HCT116 (cell line): ENCODE measurements around the gene MATCAP1. TPM values are rescaled to one million over a fixed set of nuclear protein-coding genes. Genes with fewer than 3 reads are reported as not detected.

Source experiments
- ATAC-seq: fragments of 200-7000 bp; cut with Tn5 transposase; 2 replicates; pipeline ENCODE4 v1.9.1; 2020; ENCODE audit warnings: mild to moderate bottlenecking, moderate library complexity
- Bru-seq: library from RNA; stranded (reverse); fragments of 400-500 nt; gene quantifications from one replicate; lab custom pipeline; 2021; lab: Mats Ljungman, UMichigan
- BruChase-seq, 2 experiments: library from RNA; stranded (reverse); fragments of 400-500 nt; gene quantifications; one replicate each; lab custom pipeline; 2021; lab: Mats Ljungman, UMichigan
- BruUV-seq: library from RNA; stranded (reverse); fragments of 400-500 nt; replicated peaks from 2 replicates; lab custom pipeline; 2021; lab: Mats Ljungman, UMichigan
- CTCF ChIA-PET: fragments of 300-600 bp; sonication (Branson Sonifier 250); formaldehyde crosslinking; loops from one replicate; lab custom pipeline; 2021; ENCODE audit warnings: antibody characterized with exemption; lab: Charles Lee
- POLR2A ChIA-PET: fragments of 300-600, 350-600 bp; sonication (Branson Sonifier 250); formaldehyde crosslinking; loops from one replicate; lab custom pipeline; 2021; ENCODE audit warnings: antibody characterized with exemption; lab: Charles Lee
- RAD21 ChIA-PET, 2 experiments: fragments of 300-600 bp; sonication (Branson Sonifier 250); formaldehyde crosslinking; loops; one replicate each; lab custom pipeline; 2023; ENCODE audit warnings: low total read pairs in 2 of 2; ENCODE audit not compliant: uncharacterized antibody in 2 of 2, unreplicated experiment in 2 of 2, low non-redundant PET in 1 of 2; lab: Charles Lee
- DNase-seq: peaks from one replicate; pipeline ENCODE4 v3.0.0-alpha.2; 2010; ENCODE audit warnings: low read depth, low spot score
- H2AFZ ChIP-seq: fragments of 200-600 bp; shearing (Covaris generic), sonication (generic); 2 replicates; pipeline ENCODE4 v1.6.1; 2017; ENCODE audit warnings: low read depth, mixed run types, mixed read lengths, antibody characterized with exemption, low read length; ENCODE audit not compliant: poor library complexity, severe bottlenecking
- H3K27ac ChIP-seq: 2 replicates; pipeline ENCODE4 v1.5.1; 2012; ENCODE audit warnings: low read depth, low read length
- H3K27me3 ChIP-seq: fragments of 200-600 bp; sonication (generic); 2 replicates; pipeline ENCODE4 v1.6.1; 2016; ENCODE audit warnings: mixed run types, low read length, mixed read lengths; ENCODE audit not compliant: insufficient read depth
- H3K36me3 ChIP-seq, 2 experiments: fragments of 200-500 bp in 1 of 2; fragments of 200-600 bp in 1 of 2; sonication (Bioruptor generic) in 1 of 2; sonication (generic) in 1 of 2; 2 replicates each; pipeline versions ENCODE4 v1.5.1 to v1.6.1; 2014 to 2016; ENCODE audit warnings: low read length in 2 of 2, inconsistent platforms in 1 of 2, mixed read lengths in 1 of 2, mixed run types in 1 of 2; ENCODE audit not compliant: insufficient read depth in 2 of 2, control insufficient read depth in 1 of 2
- H3K4me1 ChIP-seq, 2 experiments: fragments of 200-600 bp in 1 of 2; sonication (generic) in 1 of 2; 2 replicates each; pipeline versions ENCODE4 v1.5.1 to v1.6.1; 2012 to 2017; ENCODE audit warnings: low read length in 2 of 2, inconsistent platforms in 1 of 2, mild to moderate bottlenecking in 1 of 2, mixed read lengths in 1 of 2, mixed run types in 1 of 2, moderate library complexity in 1 of 2; ENCODE audit not compliant: insufficient read depth in 2 of 2, control insufficient read depth in 1 of 2
- H3K4me2 ChIP-seq: fragments of 200-600 bp; sonication (generic); 2 replicates; pipeline ENCODE4 v1.6.1; 2017; ENCODE audit warnings: mixed run types, low read length, mixed read lengths
- H3K4me3 ChIP-seq, 2 experiments: fragments of 200-600 bp in 1 of 2; sonication (generic) in 1 of 2; replicated peaks in 1 of 2; 2 replicates each; pipeline ENCODE4 v1.5.1; 2011 to 2016; ENCODE audit warnings: low read length in 2 of 2, control low read depth in 1 of 2, low read depth in 1 of 2, mild to moderate bottlenecking in 1 of 2, mixed read lengths in 1 of 2, mixed run types in 1 of 2
- H3K79me2 ChIP-seq: fragments of 200-600 bp; sonication (generic); 2 replicates; pipeline ENCODE4 v1.6.1; 2017; ENCODE audit warnings: mild to moderate bottlenecking, mixed run types, low read length, moderate library complexity, mixed read lengths; ENCODE audit not compliant: insufficient read depth
- H3K9ac ChIP-seq: fragments of 200-600 bp; sonication (generic); 2 replicates; pipeline ENCODE4 v1.6.1; 2016; ENCODE audit warnings: low read length, mixed read lengths
- H3K9me2 ChIP-seq: fragments of 200-600 bp; sonication (generic), shearing (Covaris generic); 2 replicates; pipeline ENCODE4 v1.6.1; 2017; ENCODE audit warnings: mixed run types, mild to moderate bottlenecking, moderate library complexity; ENCODE audit not compliant: insufficient read depth
- H3K9me3 ChIP-seq, 2 experiments: fragments of 200-500 bp in 1 of 2; fragments of 200-600 bp in 1 of 2; sonication (Bioruptor generic) in 1 of 2; sonication (generic) in 1 of 2; 2 replicates each; pipeline ENCODE4 v1.6.1; 2014 to 2017; ENCODE audit warnings: low read length in 2 of 2, mixed read lengths in 2 of 2, inconsistent platforms in 1 of 2, low read depth in 1 of 2, mild to moderate bottlenecking in 1 of 2, mixed run types in 1 of 2, moderate library complexity in 1 of 2; ENCODE audit not compliant: control insufficient read depth in 1 of 2, insufficient read depth in 1 of 2
- H4K20me1 ChIP-seq: fragments of 200-600 bp; sonication (generic), shearing (Covaris generic); 2 replicates; pipeline ENCODE4 v1.6.1; 2017; ENCODE audit warnings: mixed run types, mild to moderate bottlenecking, moderate library complexity; ENCODE audit not compliant: insufficient read depth
- ATF3 ChIP-seq: IDR thresholded peaks from 2 replicates; pipeline ENCODE4 v1.6.1; 2012
- CBX3 ChIP-seq: IDR thresholded peaks from 2 replicates; pipeline ENCODE4 v1.6.1; 2012; ENCODE audit warnings: low read depth
- CTCF ChIP-seq, 3 experiments: fragments of 200-600 bp in 1 of 3; sonication (generic) in 1 of 3; IDR thresholded peaks in 2 of 3; conservative IDR thresholded peaks in 1 of 3; 2 replicates each; pipeline ENCODE4 v1.5.1; 2012 to 2017; ENCODE audit warnings: low read depth in 2 of 3, low read length in 2 of 3, antibody characterized with exemption in 1 of 3, borderline replicate concordance in 1 of 3, control low read depth in 1 of 3, mild to moderate bottlenecking in 1 of 3, mixed read lengths in 1 of 3, mixed run types in 1 of 3, moderate library complexity in 1 of 3; ENCODE audit not compliant: insufficient read depth in 1 of 3
- EGR1 ChIP-seq: IDR thresholded peaks from 2 replicates; pipeline ENCODE4 v1.6.1; 2012; ENCODE audit warnings: low read depth
- EZH2 ChIP-seq: fragments of 200-600 bp; sonication (generic); IDR thresholded peaks from 2 replicates; pipeline ENCODE4 v1.6.1; 2017; ENCODE audit warnings: antibody characterized with exemption, mixed run types
- MAX ChIP-seq: IDR thresholded peaks from 2 replicates; pipeline ENCODE4 v1.6.1; 2012
- POLR2AphosphoS5 ChIP-seq: IDR thresholded peaks from 2 replicates; pipeline ENCODE4 v1.6.1; 2011; ENCODE audit warnings: mild to moderate bottlenecking, low read depth, low read length, moderate library complexity
- SIN3A ChIP-seq: IDR thresholded peaks from 2 replicates; pipeline ENCODE4 v1.6.1; 2012; ENCODE audit warnings: low read depth
- SP1 ChIP-seq: IDR thresholded peaks from 2 replicates; pipeline ENCODE4 v1.6.1; 2012; ENCODE audit warnings: low read depth
- SRF ChIP-seq: IDR thresholded peaks from 2 replicates; pipeline ENCODE4 v1.6.1; 2012; ENCODE audit warnings: low read depth
- TCF7L2 ChIP-seq: IDR thresholded peaks from 2 replicates; pipeline ENCODE4 v1.7.0; 2011; ENCODE audit warnings: borderline replicate concordance, inconsistent platforms; ENCODE audit not compliant: insufficient read depth, insufficient read length; ENCODE audit errors: extremely low read depth
- YY1 ChIP-seq: IDR thresholded peaks from 2 replicates; pipeline ENCODE4 v1.6.1; 2011; ENCODE audit warnings: low read length, low read depth, moderate library complexity, mild to moderate bottlenecking; ENCODE audit not compliant: insufficient replicate concordance; ENCODE audit errors: extremely low read depth
- ZFX ChIP-seq: fragments of 450-650 bp; IDR thresholded peaks from 2 replicates; pipeline ENCODE4 v1.6.1; 2017
- intact Hi-C: fragments of 100-400 bp; cut with micrococcal nuclease; formaldehyde crosslinking; loops from 2 replicates; pipeline ENCODE4 v1.10.0; 2022
- long read RNA-seq: library from polyadenylated mRNA; unstranded; transcript quantifications from one replicate; pipeline ENCODE4 v2.0.0, GENCODE V29; 2021; ENCODE audit not compliant: unreplicated experiment
- polyA plus RNA-seq: library from polyadenylated mRNA; unstranded; fragments of >200 nt; gene quantifications from 2 replicates; pipeline ENCODE4 v1.2.1, GENCODE V29; 2012; ENCODE audit warnings: missing spikeins
- total RNA-seq: library from RNA; stranded (reverse); gene quantifications from one replicate; pipeline ENCODE4 v1.2.1, GENCODE V29; 2021; ENCODE audit not compliant: unreplicated experiment
- TF ChIP-seq, protein P1 (sequence below): IDR thresholded peaks from 2 replicates; pipeline ENCODE4 v1.6.1; 2012; ENCODE audit warnings: low read depth
- TF ChIP-seq, protein P2 (sequence below): IDR thresholded peaks from 2 replicates; pipeline ENCODE4 v1.6.1; 2011; ENCODE audit warnings: mild to moderate bottlenecking, low read length, moderate library complexity; ENCODE audit not compliant: insufficient replicate concordance; ENCODE audit errors: extremely low read depth

MATCAP1 gene
- total RNA-seq (38.7 TPM), Bru-seq, nascent RNA (percentile 76 among the genes with signal in this experiment), BruChase-seq, experiment 1, labeled RNA remaining after a 6-hour chase (percentile 87 among the genes with signal in this experiment), BruChase-seq, experiment 2, labeled RNA remaining after a 2-hour chase (percentile 86 among the genes with signal in this experiment)
- 29.7 and 41.0 TPM in 2 replicates for polyA plus RNA-seq
- long read RNA-seq, transcript KIAA0895L-203 (3 exons, 2,824 nt) = major isoform, 6 of 28 reads
- long read RNA-seq, partial matches to known transcripts = 1 of 28 reads
- long read RNA-seq, other reads (novel, unspliced or antisense) = 19 of 28 reads

DNA sequence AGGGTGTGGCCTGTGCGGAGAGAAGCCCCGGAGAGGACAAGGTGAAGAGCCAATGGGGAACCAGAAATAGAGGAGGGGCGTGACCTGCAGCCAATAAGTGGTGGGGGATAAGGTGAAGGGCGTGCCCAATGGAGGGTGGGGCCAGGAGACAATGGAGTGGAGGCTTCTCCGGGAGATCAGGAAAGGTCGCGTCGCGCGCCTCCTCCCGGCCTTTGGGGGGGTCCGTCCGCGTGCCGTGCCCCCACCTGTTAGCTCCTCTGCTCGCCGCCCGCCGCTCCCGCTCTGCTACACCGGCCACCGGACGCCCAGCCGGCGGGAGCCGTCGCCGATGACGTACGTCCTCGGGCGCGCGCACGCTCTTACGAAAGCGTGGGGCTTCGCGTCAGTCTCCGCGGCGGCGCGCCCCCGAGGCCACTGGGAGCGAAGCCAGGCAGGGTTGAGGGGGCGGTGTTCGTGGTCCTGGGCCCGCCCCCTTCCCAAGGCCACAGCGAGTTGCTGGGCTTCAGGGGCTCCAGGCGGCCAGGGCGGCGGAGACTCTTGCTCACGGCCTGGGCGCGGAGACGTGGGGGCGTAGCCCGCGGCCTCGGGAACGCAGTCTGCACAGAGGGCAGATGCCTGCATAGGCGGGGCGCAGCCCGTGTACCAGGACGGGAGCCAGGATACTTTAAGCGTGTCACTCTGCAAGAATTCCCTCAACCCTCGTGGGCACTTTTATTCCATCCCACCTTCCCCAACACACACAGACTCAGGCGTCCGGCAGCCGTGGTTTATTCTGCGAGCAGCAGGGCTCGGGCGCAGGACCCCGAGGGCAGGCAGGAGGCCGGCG lies at the start of gene MATCAP1:
MATCAP1 (minus strand) TSS at position 337 of the 826 bp plus-strand sequence. CDS start 3,353 bp downstream, outside the sequence.
- H3K4me3 ChIP-seq = peak within 1 kb of the TSS; percentile 68 to 71
- H3K79me2 ChIP-seq = peaks cover 11% of the 10 kb centered on the region
- peak within 1 kb of the TSS; percentile 82 for H3K4me2 ChIP-seq
- DNase-seq (peak; percentile 96), ATAC-seq (peak; percentile 92)
- POLR2A ChIA-PET = interaction anchor here (0.6 to 1.5 kb wide), 3 partner anchors 10 to 43 kb away, joined by 3 to 4 read pairs (median 3); partner anchors contain the start of gene TMEM208
- intact Hi-C loops = no loop called here
- H4K20me1 ChIP-seq = no peaks in the 10 kb centered on the region
- RAD21 ChIA-PET = no interaction called here
- H3K27ac ChIP-seq = peak within 1 kb of the TSS; percentile 95
- H3K9ac ChIP-seq = peak within 1 kb of the TSS; percentile 79
- peaks cover 19 to 53% of the 10 kb centered on the region in 2 experiments for H3K4me1 ChIP-seq
- no peaks in the 10 kb centered on the region for H3K9me3 ChIP-seq
- no TSS peak for BruUV-seq
- H3K27me3 ChIP-seq = no peaks in the 10 kb centered on the region
- TF ChIP-seq TCF7L2 (peak; percentile 24), SIN3A (no peak), MAX (no peak), SP1 (no peak), SRF (no peak), EGR1 (no peak), CTCF (IDR thresholded peaks at IDR 0.05 in 2 of 3, conservative IDR thresholded peaks at IDR 0.05 in 1 of 3; ENCODE audit: borderline replicate concordance in 1 of 3, insufficient read depth in 1 of 3, low read depth in 2 of 3, low read length in 2 of 3) (no peak), EZH2 (no peak), YY1 (no peak), ATF3 (no peak), ZFX (no peak), CBX3 (no peak), POLR2AphosphoS5 (peak; percentile 76)
- TF ChIP-seq, protein P1, sequence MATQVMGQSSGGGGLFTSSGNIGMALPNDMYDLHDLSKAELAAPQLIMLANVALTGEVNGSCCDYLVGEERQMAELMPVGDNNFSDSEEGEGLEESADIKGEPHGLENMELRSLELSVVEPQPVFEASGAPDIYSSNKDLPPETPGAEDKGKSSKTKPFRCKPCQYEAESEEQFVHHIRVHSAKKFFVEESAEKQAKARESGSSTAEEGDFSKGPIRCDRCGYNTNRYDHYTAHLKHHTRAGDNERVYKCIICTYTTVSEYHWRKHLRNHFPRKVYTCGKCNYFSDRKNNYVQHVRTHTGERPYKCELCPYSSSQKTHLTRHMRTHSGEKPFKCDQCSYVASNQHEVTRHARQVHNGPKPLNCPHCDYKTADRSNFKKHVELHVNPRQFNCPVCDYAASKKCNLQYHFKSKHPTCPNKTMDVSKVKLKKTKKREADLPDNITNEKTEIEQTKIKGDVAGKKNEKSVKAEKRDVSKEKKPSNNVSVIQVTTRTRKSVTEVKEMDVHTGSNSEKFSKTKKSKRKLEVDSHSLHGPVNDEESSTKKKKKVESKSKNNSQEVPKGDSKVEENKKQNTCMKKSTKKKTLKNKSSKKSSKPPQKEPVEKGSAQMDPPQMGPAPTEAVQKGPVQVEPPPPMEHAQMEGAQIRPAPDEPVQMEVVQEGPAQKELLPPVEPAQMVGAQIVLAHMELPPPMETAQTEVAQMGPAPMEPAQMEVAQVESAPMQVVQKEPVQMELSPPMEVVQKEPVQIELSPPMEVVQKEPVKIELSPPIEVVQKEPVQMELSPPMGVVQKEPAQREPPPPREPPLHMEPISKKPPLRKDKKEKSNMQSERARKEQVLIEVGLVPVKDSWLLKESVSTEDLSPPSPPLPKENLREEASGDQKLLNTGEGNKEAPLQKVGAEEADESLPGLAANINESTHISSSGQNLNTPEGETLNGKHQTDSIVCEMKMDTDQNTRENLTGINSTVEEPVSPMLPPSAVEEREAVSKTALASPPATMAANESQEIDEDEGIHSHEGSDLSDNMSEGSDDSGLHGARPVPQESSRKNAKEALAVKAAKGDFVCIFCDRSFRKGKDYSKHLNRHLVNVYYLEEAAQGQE = no peak
- TF ChIP-seq, protein P2, sequence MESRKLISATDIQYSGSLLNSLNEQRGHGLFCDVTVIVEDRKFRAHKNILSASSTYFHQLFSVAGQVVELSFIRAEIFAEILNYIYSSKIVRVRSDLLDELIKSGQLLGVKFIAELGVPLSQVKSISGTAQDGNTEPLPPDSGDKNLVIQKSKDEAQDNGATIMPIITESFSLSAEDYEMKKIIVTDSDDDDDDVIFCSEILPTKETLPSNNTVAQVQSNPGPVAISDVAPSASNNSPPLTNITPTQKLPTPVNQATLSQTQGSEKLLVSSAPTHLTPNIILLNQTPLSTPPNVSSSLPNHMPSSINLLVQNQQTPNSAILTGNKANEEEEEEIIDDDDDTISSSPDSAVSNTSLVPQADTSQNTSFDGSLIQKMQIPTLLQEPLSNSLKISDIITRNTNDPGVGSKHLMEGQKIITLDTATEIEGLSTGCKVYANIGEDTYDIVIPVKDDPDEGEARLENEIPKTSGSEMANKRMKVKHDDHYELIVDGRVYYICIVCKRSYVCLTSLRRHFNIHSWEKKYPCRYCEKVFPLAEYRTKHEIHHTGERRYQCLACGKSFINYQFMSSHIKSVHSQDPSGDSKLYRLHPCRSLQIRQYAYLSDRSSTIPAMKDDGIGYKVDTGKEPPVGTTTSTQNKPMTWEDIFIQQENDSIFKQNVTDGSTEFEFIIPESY = no peak
- no peaks in the 10 kb centered on the region for H3K9me2 ChIP-seq
- CTCF ChIA-PET = no interaction called here
- no peaks in the 10 kb centered on the region for H3K36me3 ChIP-seq
- no peak within 1 kb of the TSS for H2AFZ ChIP-seq
